ENCODE results near the gene DAZL.

- no peak for TF ChIP-seq POLR2AphosphoS5 (IDR thresholded peaks at IDR 0.05; ENCODE audit: borderline replicate concordance, low read depth, low read length)
- TF ChIP-seq EZH2 (IDR thresholded peaks at IDR 0.05): no peak
- no peak for TF ChIP-seq FOXP2 (optimal IDR thresholded peaks at IDR 0.05; ENCODE audit: control extremely low read depth, extremely low read length, insufficient read depth)
Measured at GRCh38 chr3:16559653-16560365, 45.4 kb downstream of the DAZL start.

All from SK-N-MC (cell line).